HUES48 (cell line): ENCODE measurements around the gene FSTL4.

Experiments
- H3K27ac ChIP-seq: one replicate; pipeline ENCODE4 v1.7.0; 2013; ENCODE audit warnings: low read depth, low read length, inconsistent platforms
- H3K27me3 ChIP-seq: 2 replicates; pipeline ENCODE4 v1.6.1; 2013; ENCODE audit warnings: mild to moderate bottlenecking, low read length; ENCODE audit not compliant: control insufficient read depth, insufficient read depth
- H3K36me3 ChIP-seq: 2 replicates; pipeline ENCODE4 v1.6.1; 2013; ENCODE audit warnings: low read length; ENCODE audit not compliant: control insufficient read depth, insufficient read depth
- H3K4me1 ChIP-seq: 2 replicates; pipeline ENCODE4 v1.6.1; 2013; ENCODE audit warnings: mild to moderate bottlenecking, low read length; ENCODE audit not compliant: control insufficient read depth, insufficient read depth
- H3K4me3 ChIP-seq: 2 replicates; pipeline ENCODE4 v1.5.1; 2013; ENCODE audit warnings: mild to moderate bottlenecking, low read depth, low read length
- H3K9ac ChIP-seq: 2 replicates; pipeline ENCODE4 v1.6.1; 2013; ENCODE audit warnings: mild to moderate bottlenecking, low read depth, low read length, moderate library complexity
- H3K9me3 ChIP-seq: 2 replicates; pipeline ENCODE4 v1.6.1; 2013; ENCODE audit warnings: low read length; ENCODE audit not compliant: control insufficient read depth, insufficient read depth

Gene FSTL4

DNA sequence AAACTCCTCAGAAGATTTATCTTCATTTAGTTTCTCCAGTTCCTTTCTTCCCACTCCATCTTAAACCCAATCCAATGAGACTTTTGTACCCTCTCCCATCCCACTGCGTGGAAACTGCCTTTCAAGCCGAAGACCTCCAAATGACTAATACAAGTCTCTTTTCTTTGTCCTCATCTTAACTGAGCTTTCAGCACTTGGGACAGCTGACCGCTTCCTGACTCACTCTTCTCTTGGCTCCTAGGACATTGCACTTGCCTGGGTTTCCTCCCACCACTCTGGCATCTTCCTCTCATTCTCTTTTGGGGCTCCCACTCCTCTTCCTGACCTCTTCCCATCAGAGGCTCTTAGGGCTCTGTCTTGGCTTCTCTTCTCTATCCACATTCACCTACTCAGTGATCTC lies 316.8 kb downstream of the FSTL4 start:
- Histone ChIP-seq H3K27me3 (no peaks in the 10 kb centered on the region), H3K9me3 (no peaks in the 10 kb centered on the region), H3K27ac (no peak overlapping the region), H3K36me3 (no peaks in the 10 kb centered on the region), H3K9ac (no peak overlapping the region), H3K4me1 (no peaks in the 10 kb centered on the region), H3K4me3 (no peak overlapping the region)

DNA sequence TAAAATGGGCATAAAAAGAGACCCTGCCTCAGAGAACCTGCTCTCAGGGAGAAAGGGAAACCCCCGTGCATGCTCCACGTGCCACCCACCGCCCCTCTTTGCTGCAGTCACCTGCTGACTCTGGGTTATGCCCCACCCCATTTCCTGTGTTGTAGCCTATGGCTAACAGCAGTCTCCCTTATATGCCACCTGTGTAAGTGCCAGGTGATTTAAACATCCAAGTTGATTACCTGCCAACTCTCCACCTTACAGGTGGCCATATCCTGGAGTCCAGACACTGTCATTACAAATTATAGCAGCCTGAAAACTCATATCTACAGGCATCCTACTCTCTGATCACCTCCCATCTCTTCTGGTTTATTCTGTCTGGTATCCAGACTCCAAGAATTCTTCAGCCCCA lies 318.0 kb downstream of the FSTL4 start:
- Histone ChIP-seq H3K4me3 (no peak overlapping the region), H3K9me3 (no peaks in the 10 kb centered on the region), H3K36me3 (no peaks in the 10 kb centered on the region), H3K4me1 (no peaks in the 10 kb centered on the region), H3K9ac (no peak overlapping the region), H3K27ac (no peak overlapping the region), H3K27me3 (no peaks in the 10 kb centered on the region)

DNA sequence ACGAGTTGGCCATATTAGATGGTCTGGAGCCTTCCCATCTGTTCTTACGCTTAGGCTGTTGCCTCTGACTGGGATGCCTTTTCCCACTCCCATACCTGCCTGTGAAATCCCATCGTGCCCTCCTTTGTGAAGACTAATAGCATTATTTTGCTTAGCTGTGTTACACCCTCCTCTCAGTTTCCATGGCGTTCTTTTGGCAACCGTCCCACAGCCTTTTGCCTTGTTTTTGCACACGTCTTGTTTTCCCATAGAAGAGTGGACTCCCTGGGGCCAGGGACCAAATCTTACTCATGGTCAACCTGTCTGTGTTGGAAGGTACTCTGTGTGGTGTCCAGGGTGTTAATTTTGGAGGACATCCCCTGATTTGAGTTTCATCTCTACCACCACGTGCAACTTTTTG lies 318.4 kb downstream of the FSTL4 start:
- Histone ChIP-seq H3K9me3 (no peaks in the 10 kb centered on the region), H3K4me1 (no peaks in the 10 kb centered on the region), H3K27me3 (no peaks in the 10 kb centered on the region), H3K4me3 (no peak overlapping the region), H3K36me3 (no peaks in the 10 kb centered on the region), H3K27ac (no peak overlapping the region), H3K9ac (no peak overlapping the region)

DNA sequence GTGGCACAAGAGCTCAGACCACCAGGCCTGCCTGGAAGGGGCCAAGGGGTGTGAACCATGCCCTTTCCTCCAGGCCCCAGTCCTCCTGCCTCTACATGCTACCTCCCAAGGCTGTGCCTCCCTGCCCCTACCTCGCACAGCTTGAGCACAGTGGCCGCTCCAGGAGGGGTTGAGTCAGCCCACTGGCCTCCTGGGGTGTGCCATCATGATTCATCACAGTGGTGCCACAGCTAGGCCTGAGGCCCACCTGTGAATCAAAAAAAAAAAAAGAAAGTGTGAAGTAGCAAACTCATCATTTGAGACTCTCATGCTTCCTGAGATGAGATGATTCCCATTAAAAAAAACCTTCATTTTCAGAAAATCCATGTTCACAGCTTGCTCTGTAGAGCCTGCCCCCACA lies 320.0 kb downstream of the FSTL4 start:
- H3K4me3 ChIP-seq = no peak overlapping the region

DNA sequence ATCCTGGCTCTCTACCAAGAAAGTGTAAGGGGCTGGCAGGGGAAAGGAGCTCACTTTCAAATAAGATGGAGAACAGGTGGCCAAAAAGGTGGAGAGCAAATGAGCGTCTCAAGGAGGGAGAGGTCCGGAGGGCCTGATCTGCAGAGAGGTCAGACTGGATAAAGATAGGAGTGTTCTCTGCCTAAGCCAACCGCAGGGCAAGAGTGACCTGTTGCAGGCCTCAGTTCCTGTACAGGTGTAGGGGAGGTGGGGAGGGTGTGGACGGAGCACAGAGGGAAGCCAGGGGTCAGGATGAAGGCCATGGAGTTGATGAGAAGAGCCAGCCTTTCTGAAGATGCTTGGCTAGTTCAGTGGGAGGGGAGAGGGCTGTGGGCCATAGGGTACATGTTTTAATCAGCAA lies 320.8 kb downstream of the FSTL4 start:
- Histone ChIP-seq H3K9ac (no peak overlapping the region), H3K4me3 (no peak overlapping the region), H3K27ac (no peak overlapping the region), H3K36me3 (no peaks in the 10 kb centered on the region), H3K27me3 (no peaks in the 10 kb centered on the region), H3K9me3 (no peaks in the 10 kb centered on the region), H3K4me1 (0 out of 2 replicates have a peak, but pooled peaks cover 3% of the 10 kb centered on the region)

More for the DNA sequence above, 320.0 kb downstream of the FSTL4 start:
- no peak overlapping the region for H3K9ac ChIP-seq
- H3K4me1 ChIP-seq = 0 out of 2 replicates have a peak, but pooled peaks cover 3% of the 10 kb centered on the region
- no peak overlapping the region for H3K27ac ChIP-seq
- no peaks in the 10 kb centered on the region for H3K9me3 ChIP-seq
- no peaks in the 10 kb centered on the region for H3K36me3 ChIP-seq
- H3K27me3 ChIP-seq = no peaks in the 10 kb centered on the region

DNA sequence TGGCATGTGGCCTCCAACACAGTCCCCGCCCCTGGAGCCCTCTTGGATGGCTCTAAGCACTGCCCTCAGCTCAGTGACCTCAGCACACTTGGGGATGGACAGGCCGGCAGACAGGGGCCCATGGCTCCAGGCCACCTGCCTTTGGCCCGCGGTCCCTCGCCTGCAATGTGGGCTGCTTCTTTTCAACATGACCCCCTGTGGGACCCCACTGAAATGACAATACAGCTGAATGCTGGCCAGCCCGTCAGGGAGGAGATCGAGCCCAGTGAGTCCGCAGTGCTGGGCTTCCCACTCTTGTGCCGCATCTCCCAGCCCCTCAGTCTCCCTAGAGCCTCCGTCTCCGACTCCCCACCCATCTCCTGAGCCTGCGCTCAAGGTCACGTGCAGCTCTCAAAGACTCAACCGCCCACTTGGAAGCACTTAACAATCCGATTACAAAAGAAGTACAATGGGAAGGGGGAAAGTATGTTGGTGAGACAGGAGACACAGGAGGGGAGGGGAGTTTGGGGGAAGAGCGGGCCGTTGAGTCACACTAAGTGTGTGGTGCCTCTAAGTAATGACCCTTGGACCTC lies 321.6 kb downstream of the FSTL4 start:
- Histone ChIP-seq H3K27me3 (no peaks in the 10 kb centered on the region), H3K36me3 (no peaks in the 10 kb centered on the region), H3K27ac (no peak overlapping the region), H3K9ac (no peak overlapping the region), H3K4me3 (no peak overlapping the region), H3K9me3 (no peaks in the 10 kb centered on the region), H3K4me1 (0 out of 2 replicates have a peak, but pooled peaks cover 3% of the 10 kb centered on the region)

DNA sequence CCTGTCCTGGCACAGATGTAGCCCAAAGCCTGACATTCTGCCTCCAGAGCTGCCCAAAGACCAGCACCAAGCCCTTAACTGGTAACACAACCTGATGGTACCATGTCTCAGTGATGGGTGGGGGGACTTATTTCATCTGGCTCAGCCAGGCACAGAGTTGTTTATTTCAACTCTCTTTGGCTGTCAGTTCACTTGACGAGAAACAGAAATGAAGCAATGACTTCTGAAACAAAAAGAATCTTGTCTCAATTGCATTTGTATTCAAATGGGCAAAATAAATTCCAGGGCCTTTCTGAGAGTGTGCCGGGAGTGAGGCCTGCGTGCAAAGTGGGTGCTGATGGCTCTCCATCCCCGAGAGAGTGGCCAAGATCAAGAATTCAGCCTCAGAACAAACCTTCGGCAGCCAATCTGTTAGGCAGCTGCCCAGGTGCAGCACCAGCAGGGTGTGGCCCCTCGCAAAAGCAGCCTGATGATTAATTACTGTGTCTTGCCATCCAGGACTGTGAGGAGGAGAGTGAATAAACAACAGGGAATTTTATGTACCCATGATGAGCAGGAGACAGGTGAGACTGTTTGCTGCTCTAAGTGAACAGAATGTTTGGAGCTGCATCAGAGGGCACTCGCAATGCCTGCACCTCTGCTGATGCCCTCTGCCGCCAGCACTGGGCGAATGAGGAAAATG lies 322.5 kb downstream of the FSTL4 start:
- Histone ChIP-seq H3K9ac (no peak overlapping the region), H3K36me3 (no peaks in the 10 kb centered on the region), H3K27me3 (no peaks in the 10 kb centered on the region), H3K4me1 (0 out of 2 replicates have a peak, but pooled peaks cover 3% of the 10 kb centered on the region), H3K27ac (no peak overlapping the region), H3K4me3 (no peak overlapping the region), H3K9me3 (no peaks in the 10 kb centered on the region)

DNA sequence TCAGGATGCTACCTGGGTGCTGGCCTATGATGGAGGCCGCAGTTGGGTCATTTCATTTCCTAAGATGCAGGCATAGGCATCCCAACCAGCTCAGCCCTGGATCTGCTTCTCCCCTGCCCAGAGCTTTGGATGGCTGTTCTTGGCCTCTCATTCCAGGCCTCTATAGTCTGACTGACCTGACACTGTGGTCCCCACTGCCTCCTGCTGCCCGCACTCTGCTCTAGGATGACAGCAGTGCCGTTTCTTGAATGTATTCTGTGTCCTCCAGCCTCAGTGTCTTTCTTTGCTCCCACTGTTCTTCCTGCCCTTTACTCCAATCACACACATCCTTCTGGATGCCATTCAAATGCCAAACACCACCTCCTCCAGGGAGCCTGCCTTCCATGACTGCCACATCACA lies 324.8 kb downstream of the FSTL4 start:
- Histone ChIP-seq H3K36me3 (no peaks in the 10 kb centered on the region), H3K4me3 (no peak overlapping the region)

DNA sequence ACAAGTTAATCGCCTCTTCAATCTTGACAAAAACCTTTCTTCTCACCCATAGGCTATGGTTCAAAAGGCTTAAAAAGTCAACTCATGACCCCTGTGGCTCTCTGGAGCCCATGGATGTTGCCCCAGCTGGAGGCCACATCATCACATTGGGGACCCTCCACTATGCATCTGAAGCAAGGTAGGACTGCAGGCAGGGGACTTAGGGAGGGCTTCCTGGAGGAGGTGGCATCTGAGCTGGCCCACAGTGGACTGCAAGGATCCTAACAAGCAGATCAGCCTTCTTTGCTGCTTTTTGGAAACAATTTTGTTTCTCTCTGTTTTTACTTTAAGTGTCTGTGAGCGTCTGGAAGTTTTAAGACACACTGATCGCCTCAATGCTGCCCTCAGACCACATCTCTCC lies 325.9 kb downstream of the FSTL4 start:
- no peak overlapping the region for H3K9ac ChIP-seq
- no peak overlapping the region for H3K4me3 ChIP-seq
- no peaks in the 10 kb centered on the region for H3K27me3 ChIP-seq
- H3K4me1 ChIP-seq = 0 out of 2 replicates have a peak, but pooled peaks cover 3% of the 10 kb centered on the region
- H3K27ac ChIP-seq = no peak overlapping the region
- no peaks in the 10 kb centered on the region for H3K9me3 ChIP-seq
- H3K36me3 ChIP-seq = no peaks in the 10 kb centered on the region

More for the DNA sequence above, 324.8 kb downstream of the FSTL4 start:
- no peaks in the 10 kb centered on the region for H3K27me3 ChIP-seq
- H3K27ac ChIP-seq = no peak overlapping the region
- 0 out of 2 replicates have a peak, but pooled peaks cover 3% of the 10 kb centered on the region for H3K4me1 ChIP-seq
- H3K9ac ChIP-seq = no peak overlapping the region
- no peaks in the 10 kb centered on the region for H3K9me3 ChIP-seq

DNA sequence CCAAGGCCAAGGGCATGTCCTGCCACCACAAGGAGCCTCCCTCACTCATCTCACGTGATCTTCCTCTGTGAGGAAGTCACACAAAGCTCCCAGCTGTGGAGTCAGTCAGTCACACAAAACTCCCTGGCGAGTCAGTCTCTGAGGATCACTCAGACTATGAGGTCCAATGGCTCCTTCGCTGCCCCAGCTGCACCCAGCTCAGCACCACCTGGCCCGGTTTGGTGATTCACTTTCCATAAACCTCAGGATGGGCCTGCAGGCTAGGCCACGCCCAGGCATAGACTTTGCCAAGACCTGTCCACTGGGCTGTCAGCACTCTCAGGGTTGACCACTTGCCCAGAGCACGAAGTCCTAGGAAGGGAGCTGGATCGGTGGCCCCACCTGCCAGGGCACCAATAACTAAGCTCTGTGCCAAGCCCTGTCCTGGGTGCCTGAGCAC lies 326.7 kb downstream of the FSTL4 start:
- Histone ChIP-seq H3K36me3 (no peaks in the 10 kb centered on the region), H3K27me3 (no peaks in the 10 kb centered on the region), H3K4me3 (no peak overlapping the region), H3K9ac (no peak overlapping the region), H3K9me3 (no peaks in the 10 kb centered on the region), H3K4me1 (0 out of 2 replicates have a peak, but pooled peaks cover 3% of the 10 kb centered on the region), H3K27ac (no peak overlapping the region)

DNA sequence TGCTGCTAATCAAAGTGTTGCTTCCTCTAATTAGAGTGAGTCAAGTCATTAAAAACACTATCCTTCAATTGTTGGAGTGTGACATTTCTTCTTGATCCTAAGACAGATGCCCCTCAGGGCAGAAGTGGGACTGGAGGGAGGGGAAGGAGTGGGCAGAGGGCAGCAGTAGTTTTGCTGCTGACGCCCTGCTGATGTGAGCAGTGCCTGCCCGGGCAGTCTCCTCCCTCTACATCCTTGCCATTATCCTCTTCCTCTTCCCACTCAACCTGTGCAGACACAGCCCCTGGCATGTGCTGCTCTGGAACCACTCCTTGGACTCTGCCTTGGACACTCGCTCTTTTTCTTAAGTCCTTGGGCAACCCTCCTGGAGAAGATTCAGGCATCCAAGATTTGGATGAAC lies 328.0 kb downstream of the FSTL4 start:
- Histone ChIP-seq H3K9ac (no peak overlapping the region), H3K9me3 (no peaks in the 10 kb centered on the region), H3K27me3 (no peaks in the 10 kb centered on the region), H3K4me3 (no peak overlapping the region), H3K36me3 (no peaks in the 10 kb centered on the region), H3K27ac (no peak overlapping the region), H3K4me1 (0 out of 2 replicates have a peak, but pooled peaks cover 3% of the 10 kb centered on the region)
